Left cardiac atrium (tissue), 4 donors: Measurements from ENCODE around the gene MED29. TPM values are rescaled to one million over a fixed set of nuclear protein-coding genes. Genes with fewer than 3 reads are reported as not detected.
"Not testable (repeated sequence)": the region's sequence is repeated elsewhere in the genome, so short reads cannot be mapped to it uniquely, and the experiment has no call there.

ENCODE experiments used
- ATAC-seq, 2 donors: fragments of 200-7000 bp; cut with Tn5 transposase; one replicate each; pipeline ENCODE4 v1.9.1; 2020; ENCODE audit warnings: mild to moderate bottlenecking in 2 of 2, moderate library complexity in 2 of 2
- DNase-seq: peaks from one replicate; pipeline ENCODE4 v3.0.0-alpha.2; 2020
- intact Hi-C, 2 donors: fragments of 100-400 bp; cut with DNase I; formaldehyde crosslinking; loops; one replicate each; pipeline versions ENCODE4 v1.14.1 to v1.15.1; 2022 to 2023
- total RNA-seq, 2 donors: library from RNA; stranded (reverse); fragmentation: NEBNext Ultra II Directional; extraction: Animal tissue kit (Norgen Biotek cat#: 25700); gene quantifications; one replicate each; pipeline ENCODE4 v1.2.1, GENCODE V29; 2021
- donor health status: DM: no; HTN: yes; CAD: no.
- donor health status: DM: no; HTN: yes; CAD: no; lungs with severe emphysema.
- donor health status: DM: yes; HTN: yes; CAD: no.
- donor health status: Dilated cardiomyopathy.

The MED29 gene
- total RNA-seq, 2 donors from 2014 or later, result 21.3 to 25.1 TPM

- intact Hi-C loops, result no loop called here
- DNase-seq (no peak), ATAC-seq (no peak)
These were observed 25.6 kb upstream of the MED29 start for GRCh38 chr19:39365531-39365930.

- intact Hi-C loops, result no loop called here
- DNase-seq (no peak), ATAC-seq (no peak)
These were observed 22.0 kb upstream of the MED29 start for GRCh38 chr19:39369200-39369599.

- intact Hi-C loops, result no loop called here
- ATAC-seq (no peak), DNase-seq (no peak)
These were observed 20.4 kb upstream of the MED29 start for GRCh38 chr19:39370735-39371134.

- DNase-seq (peak; percentile 87), ATAC-seq (peak; percentile 93 to 97)
- intact Hi-C loops, result no loop called here
These were observed 19.0 kb upstream of the MED29 start for GRCh38 chr19:39372047-39372802.

- intact Hi-C loops, result no loop called here
- no peak for DNase-seq
- ATAC-seq, result peak in 1 of 2 donors; percentile 47
These were observed 18.2 kb upstream of the MED29 start for GRCh38 chr19:39372941-39373340.

GRCh38 chr19:39375929-39376328 is 15.2 kb upstream of the MED29 start:
- ATAC-seq (no peak), DNase-seq (no peak)
- intact Hi-C loops, result no loop called here

GRCh38 chr19:39377373-39378362 is 13.5 kb upstream of the MED29 start:
- no peak for DNase-seq
- intact Hi-C loops, result no loop called here
- no peak for ATAC-seq

- ATAC-seq, intact Hi-C loops, DNase-seq: not testable (repeated sequence)
These were observed 11.8 kb upstream of the MED29 start for GRCh38 chr19:39379366-39379765.

GRCh38 chr19:39379865-39380396 is 11.2 kb upstream of the MED29 start:
- DNase-seq (no peak), ATAC-seq (no peak)
- intact Hi-C loops, result no loop called here

GRCh38 chr19:39380521-39381502 is 10.4 kb upstream of the MED29 start:
- ATAC-seq, result no peak
- no peak for DNase-seq
- intact Hi-C loops, result no loop called here

- no peak for DNase-seq
- no peak for ATAC-seq
- intact Hi-C loops, result no loop called here
These were observed 9.1 kb upstream of the MED29 start for GRCh38 chr19:39381910-39382611.

- no peak for DNase-seq
- ATAC-seq, result no peak
- intact Hi-C loops, result no loop called here
These were observed 8.0 kb upstream of the MED29 start for GRCh38 chr19:39382991-39383828.

GRCh38 chr19:39384839-39385568 is 6.2 kb upstream of the MED29 start:
- intact Hi-C loops, result no loop called here
- no peak for DNase-seq
- no peak for ATAC-seq

GRCh38 chr19:39385629-39386411 is 5.4 kb upstream of the MED29 start:
- ATAC-seq (no peak), DNase-seq (no peak)
- intact Hi-C loops, result no loop called here

- DNase-seq (no peak), ATAC-seq (no peak)
- intact Hi-C loops, result no loop called here
These were observed 4.6 kb upstream of the MED29 start for GRCh38 chr19:39386557-39386956.

- intact Hi-C loops, result no loop called here
- DNase-seq (no peak), ATAC-seq (no peak)
These were observed 2.5 kb upstream of the MED29 start for GRCh38 chr19:39388657-39389056.
